Measurements from ENCODE around the gene PANK3. TPM values are rescaled to one million over a fixed set of nuclear protein-coding genes. Genes with fewer than 3 reads are reported as not detected.

Gene PANK3
- total RNA-seq, 1 donor from 2014 or later = 107 TPM

DNA sequence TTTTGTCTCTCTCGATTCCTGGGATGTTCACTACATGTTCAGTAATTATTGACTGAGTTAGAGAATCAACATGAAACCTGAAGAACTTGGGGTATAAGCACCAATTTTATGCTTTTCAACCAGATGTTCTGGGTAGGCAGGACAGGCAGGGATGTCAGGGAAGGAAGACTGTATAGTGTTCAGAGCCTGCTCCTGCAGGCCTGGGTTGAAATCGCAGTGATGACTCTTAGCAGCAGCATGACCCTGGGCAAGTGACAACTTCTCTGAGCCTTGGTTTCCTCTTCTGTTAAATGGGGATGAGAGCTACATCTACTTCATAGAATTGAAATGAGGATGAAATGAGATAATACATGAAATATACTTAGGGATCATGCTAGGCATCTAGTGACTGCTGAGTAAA lies 29.7 kb upstream of the PANK3 start:
- H2AFZ ChIP-seq (ENCODE audit: low read depth, low read length) = no peak overlapping the region
- no peaks in the 10 kb centered on the region for H3K4me1 ChIP-seq (ENCODE audit: insufficient read depth, low read length)
- H3K9me3 Mint-ChIP-seq (ENCODE audit: unreplicated experiment) = no peaks in the 10 kb centered on the region
- no peaks in the 10 kb centered on the region for H3K27me3 ChIP-seq (ENCODE audit: insufficient read depth, low read length)
- TF ChIP-seq, protein P1, sequence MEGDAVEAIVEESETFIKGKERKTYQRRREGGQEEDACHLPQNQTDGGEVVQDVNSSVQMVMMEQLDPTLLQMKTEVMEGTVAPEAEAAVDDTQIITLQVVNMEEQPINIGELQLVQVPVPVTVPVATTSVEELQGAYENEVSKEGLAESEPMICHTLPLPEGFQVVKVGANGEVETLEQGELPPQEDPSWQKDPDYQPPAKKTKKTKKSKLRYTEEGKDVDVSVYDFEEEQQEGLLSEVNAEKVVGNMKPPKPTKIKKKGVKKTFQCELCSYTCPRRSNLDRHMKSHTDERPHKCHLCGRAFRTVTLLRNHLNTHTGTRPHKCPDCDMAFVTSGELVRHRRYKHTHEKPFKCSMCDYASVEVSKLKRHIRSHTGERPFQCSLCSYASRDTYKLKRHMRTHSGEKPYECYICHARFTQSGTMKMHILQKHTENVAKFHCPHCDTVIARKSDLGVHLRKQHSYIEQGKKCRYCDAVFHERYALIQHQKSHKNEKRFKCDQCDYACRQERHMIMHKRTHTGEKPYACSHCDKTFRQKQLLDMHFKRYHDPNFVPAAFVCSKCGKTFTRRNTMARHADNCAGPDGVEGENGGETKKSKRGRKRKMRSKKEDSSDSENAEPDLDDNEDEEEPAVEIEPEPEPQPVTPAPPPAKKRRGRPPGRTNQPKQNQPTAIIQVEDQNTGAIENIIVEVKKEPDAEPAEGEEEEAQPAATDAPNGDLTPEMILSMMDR (IDR thresholded peaks at IDR 0.05; ENCODE audit: insufficient read depth, low read depth, low read length) = no peak
- TF ChIP-seq EZH2 (IDR thresholded peaks at IDR 0.05; ENCODE audit: insufficient read depth, low read length) = no peak
- no peaks in the 10 kb centered on the region for H3K36me3 ChIP-seq (ENCODE audit: insufficient read depth, low read length)
- no peak overlapping the region for H3K4me3 ChIP-seq (ENCODE audit: insufficient read depth, low read depth, low read length)
- peaks cover 22% of the 10 kb centered on the region for H3K4me1 Mint-ChIP-seq (ENCODE audit: low read depth, unreplicated experiment)
- H3K79me2 ChIP-seq (ENCODE audit: insufficient read depth, low read length) = no peaks in the 10 kb centered on the region
- H4K20me1 ChIP-seq (ENCODE audit: insufficient read depth, low read length) = no peaks in the 10 kb centered on the region
- FAIRE-seq (no peak), DNase-seq (ENCODE audit: low read depth) (no peak)
- no peaks in the 10 kb centered on the region for H3K9me3 ChIP-seq (ENCODE audit: insufficient read depth, low read depth, low read length)
- no peak overlapping the region for H3K4me3 Mint-ChIP-seq (ENCODE audit: unreplicated experiment)
- H3K27ac Mint-ChIP-seq (ENCODE audit: unreplicated experiment) = no peak overlapping the region
- H3K27me3 Mint-ChIP-seq (ENCODE audit: low read depth, unreplicated experiment) = peaks cover 5% of the 10 kb centered on the region
- H3K27ac ChIP-seq (ENCODE audit: low read depth, low read length) = no peak overlapping the region
- H3K36me3 Mint-ChIP-seq (ENCODE audit: low read depth, unreplicated experiment) = peaks cover 3% of the 10 kb centered on the region
- no peak overlapping the region for H3K9ac ChIP-seq (ENCODE audit: low read length)
- no peak overlapping the region for H3K4me2 ChIP-seq (ENCODE audit: low read length)

DNA sequence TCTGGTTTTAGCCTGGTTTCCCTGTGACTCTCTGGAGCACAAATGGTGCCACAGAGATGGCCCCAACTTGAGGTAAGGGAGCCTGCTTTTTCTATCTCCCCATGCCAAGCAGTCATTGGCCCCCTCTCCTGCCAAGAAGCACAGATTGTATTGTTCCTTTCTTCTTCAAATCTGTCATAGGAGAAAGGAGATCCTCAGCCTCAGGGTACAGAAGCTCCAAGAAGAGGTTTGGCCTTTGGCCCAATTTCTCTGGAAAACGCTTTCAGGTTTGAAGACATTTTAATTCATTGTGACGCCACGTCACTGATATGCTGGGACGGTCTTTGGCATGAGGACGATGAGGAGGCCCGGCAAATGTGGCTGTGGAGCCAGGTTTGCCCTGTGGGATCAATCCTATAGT lies 29.2 kb upstream of the PANK3 start:
- H3K9ac ChIP-seq (ENCODE audit: low read length) = no peak overlapping the region
- no peaks in the 10 kb centered on the region for H3K79me2 ChIP-seq (ENCODE audit: insufficient read depth, low read length)
- FAIRE-seq (no peak), DNase-seq (ENCODE audit: low read depth) (no peak)
- Mint-ChIP-seq H3K9me3 (ENCODE audit: unreplicated experiment) (no peaks in the 10 kb centered on the region), H3K27me3 (ENCODE audit: low read depth, unreplicated experiment) (peaks cover 5% of the 10 kb centered on the region), H3K4me3 (ENCODE audit: unreplicated experiment) (no peak overlapping the region), H3K4me1 (ENCODE audit: low read depth, unreplicated experiment) (peaks cover 22% of the 10 kb centered on the region), H3K36me3 (ENCODE audit: low read depth, unreplicated experiment) (peaks cover 3% of the 10 kb centered on the region), H3K27ac (ENCODE audit: unreplicated experiment) (no peak overlapping the region)
- H3K4me2 ChIP-seq (ENCODE audit: low read length) = no peak overlapping the region
- peaks cover 3% of the 10 kb centered on the region for H3K4me1 ChIP-seq (ENCODE audit: insufficient read depth, low read length)
- no peaks in the 10 kb centered on the region for H3K36me3 ChIP-seq (ENCODE audit: insufficient read depth, low read length)
- H3K27ac ChIP-seq (ENCODE audit: low read depth, low read length) = no peak overlapping the region
- H3K4me3 ChIP-seq (ENCODE audit: insufficient read depth, low read depth, low read length) = no peak overlapping the region
- H4K20me1 ChIP-seq (ENCODE audit: insufficient read depth, low read length) = no peaks in the 10 kb centered on the region
- no peaks in the 10 kb centered on the region for H3K9me3 ChIP-seq (ENCODE audit: insufficient read depth, low read depth, low read length)
- H2AFZ ChIP-seq (ENCODE audit: low read depth, low read length) = no peak overlapping the region
- TF ChIP-seq, protein P1 (IDR thresholded peaks at IDR 0.05; ENCODE audit: insufficient read depth, low read depth, low read length) = no peak
- no peak for TF ChIP-seq EZH2 (IDR thresholded peaks at IDR 0.05; ENCODE audit: insufficient read depth, low read length)
- H3K27me3 ChIP-seq (ENCODE audit: insufficient read depth, low read length) = no peaks in the 10 kb centered on the region

DNA sequence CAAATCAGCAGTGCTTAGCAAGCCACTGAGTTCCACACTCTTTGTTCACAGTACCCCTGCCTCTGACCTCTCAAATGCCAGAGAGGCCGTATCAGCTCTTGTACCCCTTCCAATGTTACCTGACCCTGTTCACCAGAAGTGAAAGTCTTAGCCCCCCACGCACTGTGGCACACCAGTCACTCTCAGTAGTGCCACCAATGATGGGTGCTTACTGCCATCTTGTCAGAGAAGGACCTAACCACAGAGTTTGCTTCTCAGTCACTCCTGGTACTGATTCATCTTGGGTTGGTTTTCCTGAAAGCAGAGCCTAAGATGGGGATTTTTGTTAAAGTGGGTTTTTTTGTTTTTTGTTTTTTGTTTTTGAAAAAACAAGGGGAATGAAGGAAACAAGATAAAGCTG lies 28.8 kb upstream of the PANK3 start:
- no peaks in the 10 kb centered on the region for H4K20me1 ChIP-seq (ENCODE audit: insufficient read depth, low read length)
- H3K9me3 Mint-ChIP-seq (ENCODE audit: unreplicated experiment) = no peaks in the 10 kb centered on the region
- H3K4me1 Mint-ChIP-seq (ENCODE audit: low read depth, unreplicated experiment) = peaks cover 18% of the 10 kb centered on the region
- no peak overlapping the region for H3K4me3 ChIP-seq (ENCODE audit: insufficient read depth, low read depth, low read length)
- H3K36me3 ChIP-seq (ENCODE audit: insufficient read depth, low read length) = no peaks in the 10 kb centered on the region
- DNase-seq (ENCODE audit: low read depth) (no peak), FAIRE-seq (no peak)
- peaks cover 5% of the 10 kb centered on the region for H3K27me3 Mint-ChIP-seq (ENCODE audit: low read depth, unreplicated experiment)
- H3K9me3 ChIP-seq (ENCODE audit: insufficient read depth, low read depth, low read length) = no peaks in the 10 kb centered on the region
- no peak overlapping the region for H2AFZ ChIP-seq (ENCODE audit: low read depth, low read length)
- H3K27ac Mint-ChIP-seq (ENCODE audit: unreplicated experiment) = no peak overlapping the region
- H3K9ac ChIP-seq (ENCODE audit: low read length) = no peak overlapping the region
- H3K4me3 Mint-ChIP-seq (ENCODE audit: unreplicated experiment) = no peak overlapping the region
- H3K36me3 Mint-ChIP-seq (ENCODE audit: low read depth, unreplicated experiment) = peaks cover 3% of the 10 kb centered on the region
- H3K4me2 ChIP-seq (ENCODE audit: low read length) = no peak overlapping the region
- TF ChIP-seq, protein P1 (IDR thresholded peaks at IDR 0.05; ENCODE audit: insufficient read depth, low read depth, low read length) = no peak
- TF ChIP-seq EZH2 (IDR thresholded peaks at IDR 0.05; ENCODE audit: insufficient read depth, low read length) = no peak
- no peaks in the 10 kb centered on the region for H3K79me2 ChIP-seq (ENCODE audit: insufficient read depth, low read length)
- H3K4me1 ChIP-seq (ENCODE audit: insufficient read depth, low read length) = peaks cover 3% of the 10 kb centered on the region
- no peak overlapping the region for H3K27ac ChIP-seq (ENCODE audit: low read depth, low read length)
- no peaks in the 10 kb centered on the region for H3K27me3 ChIP-seq (ENCODE audit: insufficient read depth, low read length)

All from astrocyte (in vitro differentiated cells and primary cell).